Adrenal gland (tissue), 12 donors: Measurements from ENCODE around the gene SLC26A1. TPM values are rescaled to one million over a fixed set of nuclear protein-coding genes. Genes with fewer than 3 reads are reported as not detected.

ENCODE experiments used
- DNase-seq, 7 donors: peaks; one replicate each; pipeline ENCODE4 v3.0.0-alpha.2; 2019 to 2020
- H3K27ac ChIP-seq, 5 donors: fragments of 200-600 bp; sonication (generic) in 4 of 5; 1 replicate in 3 of 5; 2 replicates in 2 of 5; pipeline versions ENCODE4 v1.5.1 to v1.8.0; 2016 to 2020; ENCODE audit warnings: mild to moderate bottlenecking in 1 of 5
- H3K27me3 ChIP-seq: fragments of 200-600 bp; 2 replicates; pipeline ENCODE4 v1.8.0; 2021
- H3K36me3 ChIP-seq, 2 donors: fragments of 200-600 bp; replicated peaks in 1 of 2; 1 replicate in 1 of 2; 2 replicates in 1 of 2; pipeline versions ENCODE4 v1.5.1 to v1.8.0; 2018 to 2022
- H3K4me1 ChIP-seq, 2 donors: fragments of 200-600 bp; replicated peaks in 1 of 2; 1 replicate in 1 of 2; 2 replicates in 1 of 2; pipeline versions ENCODE4 v1.5.1 to v1.8.0; 2018 to 2021
- H3K4me3 ChIP-seq, 4 donors: fragments of 200-600 bp; sonication (generic) in 3 of 4; one replicate each; pipeline ENCODE4 v1.5.1; 2016 to 2018
- H3K9me3 ChIP-seq, 3 donors: fragments of 200-600 bp; sonication (generic) in 1 of 3; replicated peaks in 1 of 3; 1 replicate in 2 of 3; 2 replicates in 1 of 3; pipeline versions ENCODE4 v1.5.1 to v1.8.0; 2016 to 2021
- CTCF ChIP-seq, 6 experiments: fragments of 450-650 bp in 4 of 6; fragments of 200-600 bp in 2 of 6; sonication (generic) in 1 of 6; IDR thresholded peaks; 1 replicate in 5 of 6; 2 replicates in 1 of 6; pipeline versions ENCODE4 v1.5.1 to v1.8.0; 2016 to 2021; ENCODE audit warnings: antibody characterized with exemption in 6 of 6, mild to moderate bottlenecking in 2 of 6, moderate library complexity in 1 of 6
- POLR2A ChIP-seq, 2 donors: fragments of 450-650 bp; IDR thresholded peaks; one replicate each; pipeline ENCODE4 v1.6.1; 2017; ENCODE audit warnings: antibody characterized with exemption in 2 of 2, mild to moderate bottlenecking in 2 of 2, moderate library complexity in 1 of 2
- WGBS, 4 donors: extraction: QIAGEN DNeasy Blood & Tissue Kit in 2 of 4; methylation state at CpG; one replicate each; pipeline versions ENCODE4 v1.1.5 to v1.1.7; 2013 to 2017; 5-methylcytosine and 5-hydroxymethylcytosine counted together
- intact Hi-C, 2 donors: fragments of 100-400 bp; cut with DNase I; formaldehyde crosslinking; loops; one replicate each; pipeline versions ENCODE4 v1.14.1 to v1.15.0; 2022 to 2023
- polyA plus RNA-seq, 3 donors: library from polyadenylated mRNA; stranded (reverse); fragments of 200-250 nt in 2 of 3; fragments of 350-450 nt in 1 of 3; fragmentation: Illumina TruSeq in 1 of 3; extraction: RNeasy Lipid Tissue Mini Kit (QIAGEN cat#74804) in 1 of 3; gene quantifications; one replicate each; pipeline ENCODE4 v1.2.3, GENCODE V29; 2013 to 2014
- total RNA-seq, 9 donors: library from RNA; depleted of rRNA in 4 of 9; stranded (reverse); fragments of >200 nt in 4 of 9; fragments of 120-200 nt in 1 of 9; fragmentation: NEBNext Ultra II Directional in 1 of 9; extraction: Animal tissue kit (Norgen Biotek cat#: 25700) in 1 of 9; gene quantifications; one replicate each; pipeline versions ENCODE4 v1.1.0 to v1.2.4, GENCODE V29; 2013 to 2023
- donor health status: healthy with polysubstance abuse.
- donor health status: Bipolar disorder and iron deficiency.
- donor health status: DM: yes; HTN: yes; CAD: no.
- donor health status: DM: no; HTN: no; CAD: no.
- donor health status: DM: no; HTN: no; CAD: no.
- donor health status: DM: yes; HTN: yes; CAD: no.

Gene SLC26A1
- total and polyA plus RNA-seq, 12 donors, result 0.85 to 55.0 (median 3.9) TPM

- no peak for TF ChIP-seq POLR2A (IDR thresholded peaks at IDR 0.05)
- no peak for TF ChIP-seq CTCF (IDR thresholded peaks at IDR 0.05)
- 64 to 79% (median 74%) methylated on average over 17 to 25 of the region's 25 CpGs for WGBS, 4 donors
- H3K4me1 ChIP-seq, result peaks cover 12 to 20% of the 10 kb centered on the region in 2 donors
- no peak for DNase-seq
- no peak overlapping the region for H3K4me3 ChIP-seq
- H3K9me3 ChIP-seq, result no peaks in the 10 kb centered on the region
- no peak overlapping the region for H3K27ac ChIP-seq
- intact Hi-C loops, result no loop called here
- peaks cover 42% of the 10 kb centered on the region for H3K27me3 ChIP-seq
- no peaks in the 10 kb centered on the region for H3K36me3 ChIP-seq
These were observed 11.6 kb upstream of the SLC26A1 start for GRCh38 chr4:1004557-1005485.

- H3K27me3 ChIP-seq, result peaks cover 42% of the 10 kb centered on the region
- DNase-seq, result no peak
- no peak overlapping the region for H3K27ac ChIP-seq
- no peak overlapping the region for H3K4me3 ChIP-seq
- intact Hi-C loops, result no loop called here
- WGBS, 4 donors, result 67 to 86% (median 85%) methylated on average over 1 to 13 of the region's 13 CpGs
- TF ChIP-seq POLR2A (IDR thresholded peaks at IDR 0.05) (no peak), CTCF (IDR thresholded peaks at IDR 0.05) (no peak)
- no peaks in the 10 kb centered on the region for H3K36me3 ChIP-seq
- H3K4me1 ChIP-seq, result peaks cover 12 to 17% of the 10 kb centered on the region in 2 donors
- no peaks in the 10 kb centered on the region for H3K9me3 ChIP-seq
These were observed 10.8 kb upstream of the SLC26A1 start for GRCh38 chr4:1004071-1004418.

GRCh38 chr4:1003271-1004070 lies 10.3 kb upstream of the SLC26A1 start:
- TF ChIP-seq POLR2A (IDR thresholded peaks at IDR 0.05), result no peak
- no peak for TF ChIP-seq CTCF (IDR thresholded peaks at IDR 0.05)
- intact Hi-C loops, result no loop called here

GRCh38 chr4:1002631-1003251 lies 9.5 kb upstream of the SLC26A1 start:
- Histone ChIP-seq H3K9me3 (no peaks in the 10 kb centered on the region), H3K27me3 (peaks cover 38% of the 10 kb centered on the region), H3K36me3 (no peaks in the 10 kb centered on the region), H3K4me3 (peak overlapping the region in 1 of 4 donors; percentile 26), H3K4me1 (peaks cover 14 to 15% of the 10 kb centered on the region in 2 donors), H3K27ac (no peak overlapping the region)
- intact Hi-C loops, result no loop called here
- 2 to 3% methylated on average over 71 to 75 of the region's 75 CpGs; no CpG with 5 or more reads in 2 of the 4 donors for WGBS, 4 donors
- TF ChIP-seq POLR2A (IDR thresholded peaks at IDR 0.05), result no peak
- no peak for TF ChIP-seq CTCF (IDR thresholded peaks at IDR 0.05)
- DNase-seq, result no peak

More at GRCh38 chr4:1003271-1004070, 10.3 kb upstream of the SLC26A1 start:
- Histone ChIP-seq H3K36me3 (no peaks in the 10 kb centered on the region), H3K4me3 (peak overlapping the region in 1 of 4 donors; percentile 26), H3K4me1 (peaks cover 12 to 13% of the 10 kb centered on the region in 2 donors), H3K27me3 (peaks cover 42% of the 10 kb centered on the region), H3K9me3 (no peaks in the 10 kb centered on the region), H3K27ac (no peak overlapping the region)
- DNase-seq, result no peak
- 25 to 32% (median 30%) methylated on average over 21 to 62 of the region's 63 CpGs for whole genome bisulfite sequencing, 4 donors
